PC-3 (cell line): ENCODE measurements around the gene C3. TPM values are rescaled to one million over a fixed set of nuclear protein-coding genes. Genes with fewer than 3 reads are reported as not detected.

ENCODE experiments used
- ATAC-seq: fragments of 200-7000 bp; cut with Tn5 transposase; 2 replicates; pipeline ENCODE4 v1.9.1; 2020; ENCODE audit warnings: mild to moderate bottlenecking, moderate library complexity
- BruUV-seq: library from RNA; stranded (reverse); fragments of 400-500 nt; replicated peaks from 2 replicates; lab custom pipeline; 2021; lab: Mats Ljungman, UMichigan
- CTCF ChIA-PET: fragments of 300-600 bp; sonication (Branson Sonifier 250); formaldehyde crosslinking; loops from one replicate; lab custom pipeline; 2022; ENCODE audit warnings: antibody characterized with exemption; lab: Charles Lee
- POLR2A ChIA-PET: fragments of 300-600 bp; sonication (Branson Sonifier 250); formaldehyde crosslinking; loops from one replicate; lab custom pipeline; 2022; ENCODE audit warnings: antibody characterized with exemption; ENCODE audit not compliant: unreplicated experiment; lab: Charles Lee
- DNase-seq: peaks from one replicate; pipeline ENCODE4 v3.0.0-alpha.2; 2015
- H2AFZ ChIP-seq: fragments of 300-600 bp; sonication (generic); 2 replicates; pipeline ENCODE4 v1.6.0; 2016; ENCODE audit warnings: antibody characterized with exemption, low read length
- H3F3A ChIP-seq: fragments of 300-600 bp; sonication (generic); one replicate; pipeline ENCODE4 v1.6.0; 2017; ENCODE audit warnings: antibody characterized with exemption, low read length, control low read depth, mild to moderate bottlenecking; ENCODE audit not compliant: unreplicated experiment
- H3K27ac ChIP-seq: fragments of 300-600 bp; sonication (generic); 2 replicates; pipeline ENCODE4 v1.5.1; 2016; ENCODE audit warnings: mild to moderate bottlenecking, low read length
- H3K27me3 ChIP-seq: fragments of 300-600 bp; sonication (generic); 2 replicates; pipeline ENCODE4 v1.6.1; 2016; ENCODE audit warnings: low read length, mixed read lengths
- H3K36me3 ChIP-seq: fragments of 300-600 bp; sonication (generic); 2 replicates; pipeline ENCODE4 v1.6.1; 2016; ENCODE audit warnings: low read depth, mixed run types, low read length, mixed read lengths
- H3K4me1 ChIP-seq: fragments of 300-600 bp; sonication (generic); 2 replicates; pipeline ENCODE4 v1.5.1; 2016; ENCODE audit warnings: low read length; ENCODE audit not compliant: insufficient read depth
- H3K4me2 ChIP-seq: fragments of 300-600 bp; sonication (generic); 2 replicates; pipeline ENCODE4 v1.6.0; 2016; ENCODE audit warnings: low read length
- H3K4me3 ChIP-seq: fragments of 300-600 bp; sonication (generic); 2 replicates; pipeline ENCODE4 v1.5.1; 2016; ENCODE audit warnings: mild to moderate bottlenecking, low read length, mixed read lengths
- H3K79me2 ChIP-seq: fragments of 300-600 bp; sonication (generic); 2 replicates; pipeline ENCODE4 v1.6.1; 2017; ENCODE audit warnings: low read length, mixed read lengths
- H3K9ac ChIP-seq: fragments of 300-600 bp; sonication (generic); 2 replicates; pipeline ENCODE4 v1.6.0; 2016; ENCODE audit warnings: mild to moderate bottlenecking, low read length
- H3K9me2 ChIP-seq: fragments of 300-600 bp; sonication (generic); replicated peaks from 2 replicates; pipeline ENCODE4 v1.6.1; 2016; ENCODE audit warnings: mixed run types, low read length, mixed read lengths
- H3K9me3 ChIP-seq: fragments of 300-600 bp; sonication (generic); 2 replicates; pipeline ENCODE4 v1.6.1; 2016; ENCODE audit warnings: low read length, mixed read lengths
- H4K20me1 ChIP-seq: fragments of 300-600 bp; sonication (generic); 2 replicates; pipeline ENCODE4 v1.6.1; 2016; ENCODE audit warnings: low read length, mixed read lengths
- EZH2 ChIP-seq: fragments of 300-600 bp; sonication (generic); IDR thresholded peaks from one replicate; pipeline ENCODE4 v1.6.1; 2017; ENCODE audit warnings: antibody characterized with exemption, mild to moderate bottlenecking, low read length; ENCODE audit not compliant: unreplicated experiment
- EZH2phosphoT487 ChIP-seq: fragments of 300-600 bp; sonication (generic); IDR thresholded peaks from 2 replicates; pipeline ENCODE4 v1.6.1; 2018; ENCODE audit warnings: mild to moderate bottlenecking, antibody characterized with exemption, low read length, borderline replicate concordance
- intact Hi-C: fragments of 100-400 bp; cut with micrococcal nuclease; formaldehyde crosslinking; loops from 2 replicates; pipeline ENCODE4 v1.9.0; 2023
- total RNA-seq: library from RNA; depleted of rRNA; stranded (reverse); fragments of >200 nt; gene quantifications from 2 replicates; pipeline ENCODE4 v1.2.3, GENCODE V29; 2014
- TF ChIP-seq, protein P1 (sequence below): fragments of 300-600 bp; sonication (generic); conservative IDR thresholded peaks from 2 replicates; pipeline ENCODE4 v1.5.1; 2017; ENCODE audit warnings: antibody characterized with exemption, low read depth, mild to moderate bottlenecking, low read length

The C3 gene
- total RNA-seq, 1 experiment from 2014 or later, result 13.3 TPM

GRCh38 chr19:6724631-6725492 is 4.4 kb upstream of the C3 start:
- BruUV-seq, result no TSS peak
- Histone ChIP-seq H3K4me3 (no peak overlapping the region), H2AFZ (no peak overlapping the region), H3F3A (no peaks in the 10 kb centered on the region), H3K4me2 (no peak overlapping the region), H3K36me3 (no peaks in the 10 kb centered on the region), H3K4me1 (no peaks in the 10 kb centered on the region; the same call in 1 of the 2 replicates), H3K9ac (no peak overlapping the region), H3K9me3 (no peaks in the 10 kb centered on the region), H4K20me1 (no peaks in the 10 kb centered on the region), H3K9me2 (no peaks in the 10 kb centered on the region), H3K79me2 (no peaks in the 10 kb centered on the region), H3K27me3 (no peaks in the 10 kb centered on the region), H3K27ac (no peak overlapping the region)
- ChIA-PET POLR2A (no interaction called here), CTCF (no interaction called here)
- DNase-seq, result no peak
- no peak for ATAC-seq
- intact Hi-C loops, result no loop called here
- TF ChIP-seq, protein P1, sequence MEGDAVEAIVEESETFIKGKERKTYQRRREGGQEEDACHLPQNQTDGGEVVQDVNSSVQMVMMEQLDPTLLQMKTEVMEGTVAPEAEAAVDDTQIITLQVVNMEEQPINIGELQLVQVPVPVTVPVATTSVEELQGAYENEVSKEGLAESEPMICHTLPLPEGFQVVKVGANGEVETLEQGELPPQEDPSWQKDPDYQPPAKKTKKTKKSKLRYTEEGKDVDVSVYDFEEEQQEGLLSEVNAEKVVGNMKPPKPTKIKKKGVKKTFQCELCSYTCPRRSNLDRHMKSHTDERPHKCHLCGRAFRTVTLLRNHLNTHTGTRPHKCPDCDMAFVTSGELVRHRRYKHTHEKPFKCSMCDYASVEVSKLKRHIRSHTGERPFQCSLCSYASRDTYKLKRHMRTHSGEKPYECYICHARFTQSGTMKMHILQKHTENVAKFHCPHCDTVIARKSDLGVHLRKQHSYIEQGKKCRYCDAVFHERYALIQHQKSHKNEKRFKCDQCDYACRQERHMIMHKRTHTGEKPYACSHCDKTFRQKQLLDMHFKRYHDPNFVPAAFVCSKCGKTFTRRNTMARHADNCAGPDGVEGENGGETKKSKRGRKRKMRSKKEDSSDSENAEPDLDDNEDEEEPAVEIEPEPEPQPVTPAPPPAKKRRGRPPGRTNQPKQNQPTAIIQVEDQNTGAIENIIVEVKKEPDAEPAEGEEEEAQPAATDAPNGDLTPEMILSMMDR, result no peak
- TF ChIP-seq EZH2 (no peak), EZH2phosphoT487 (no peak)

DNA sequence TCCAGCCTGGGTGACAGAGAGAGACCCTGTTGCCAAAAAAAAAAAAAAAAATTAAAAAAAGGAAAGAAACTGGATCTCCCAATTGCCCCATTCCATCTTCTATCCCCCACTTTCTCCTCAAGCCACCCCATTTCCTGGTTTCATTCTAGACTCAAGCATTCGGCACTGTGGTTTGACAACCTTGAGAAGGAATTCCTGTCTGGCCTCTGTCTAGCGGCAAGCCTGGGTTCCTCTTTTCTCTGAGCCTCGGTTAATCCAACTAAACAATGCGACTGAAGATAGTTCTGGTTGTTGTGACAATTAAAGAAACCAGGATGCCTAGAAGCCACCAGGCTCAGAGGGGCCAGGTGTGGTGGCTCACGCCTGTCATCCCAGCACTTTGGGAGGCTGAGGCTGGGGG is 3.3 kb upstream of the C3 start:
- POLR2A ChIA-PET, result no interaction called here
- H3K9ac ChIP-seq, result no peak overlapping the region
- no peak overlapping the region for H2AFZ ChIP-seq
- CTCF ChIA-PET, result no interaction called here
- no peaks in the 10 kb centered on the region for H3K9me2 ChIP-seq
- no peak for ATAC-seq
- no peaks in the 10 kb centered on the region; the same call in 1 of the 2 replicates for H3K4me1 ChIP-seq
- no peaks in the 10 kb centered on the region for H4K20me1 ChIP-seq
- DNase-seq, result no peak
- no TSS peak for BruUV-seq
- no peaks in the 10 kb centered on the region for H3K36me3 ChIP-seq
- no peaks in the 10 kb centered on the region for H3K27me3 ChIP-seq
- H3K79me2 ChIP-seq, result no peaks in the 10 kb centered on the region
- no peaks in the 10 kb centered on the region for H3K9me3 ChIP-seq
- no peaks in the 10 kb centered on the region for H3F3A ChIP-seq
- H3K27ac ChIP-seq, result no peak overlapping the region
- no peak overlapping the region for H3K4me3 ChIP-seq
- no peak for TF ChIP-seq EZH2phosphoT487
- no peak for TF ChIP-seq EZH2
- TF ChIP-seq, protein P1, result no peak
- intact Hi-C loops, result no loop called here
- H3K4me2 ChIP-seq, result no peak overlapping the region

DNA sequence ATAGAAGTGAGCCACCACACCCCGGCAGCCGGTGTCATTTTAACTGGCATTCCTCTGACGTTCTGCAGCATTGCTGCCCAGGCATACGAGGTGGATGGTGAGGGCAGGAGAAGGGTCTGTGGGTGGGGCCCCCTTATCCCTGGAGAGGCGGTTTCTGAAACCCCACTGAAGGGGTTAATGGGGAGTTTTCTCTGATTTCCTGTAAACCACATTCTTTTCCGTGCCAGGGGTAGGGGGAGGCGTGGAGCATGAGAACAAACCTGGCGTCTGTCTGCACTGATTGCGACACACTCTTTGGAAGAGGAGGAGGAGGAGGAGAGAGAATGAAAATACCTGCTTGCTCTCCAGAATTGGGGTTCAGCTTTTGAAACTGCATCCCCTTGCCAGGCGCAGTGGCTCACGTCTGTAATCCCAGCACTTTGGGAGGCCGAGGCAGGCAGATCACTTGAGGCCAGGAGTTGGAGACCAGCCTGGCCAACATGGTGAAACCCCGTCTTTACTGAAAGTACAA is 2.7 kb upstream of the C3 start:
- H3K79me2 ChIP-seq, result no peaks in the 10 kb centered on the region
- POLR2A ChIA-PET, result no interaction called here
- ATAC-seq, result no peak
- peak; percentile 50 for DNase-seq
- TF ChIP-seq EZH2, result no peak
- no peak for TF ChIP-seq EZH2phosphoT487
- TF ChIP-seq, protein P1, result no peak
- no peaks in the 10 kb centered on the region for H4K20me1 ChIP-seq
- no peaks in the 10 kb centered on the region for H3K27me3 ChIP-seq
- no peaks in the 10 kb centered on the region for H3K9me2 ChIP-seq
- H3K4me2 ChIP-seq, result peak overlapping the region; percentile 60
- no peaks in the 10 kb centered on the region for H3F3A ChIP-seq
- no peaks in the 10 kb centered on the region for H3K9me3 ChIP-seq
- intact Hi-C loops, result no loop called here
- no peak overlapping the region for H3K9ac ChIP-seq
- H2AFZ ChIP-seq, result peak overlapping the region; percentile 80
- BruUV-seq, result no TSS peak
- H3K27ac ChIP-seq, result no peak overlapping the region
- H3K4me3 ChIP-seq, result no peak overlapping the region
- H3K36me3 ChIP-seq, result no peaks in the 10 kb centered on the region
- H3K4me1 ChIP-seq, result no peaks in the 10 kb centered on the region; the same call in 1 of the 2 replicates
- CTCF ChIA-PET, result no interaction called here
